CD4-positive, alpha-beta T cell treated with Interleukin-17A for 1 hour (primary cell): ENCODE measurements around the gene FSD1.
"Not testable (repeated sequence)": the region's sequence is repeated elsewhere in the genome, so short reads cannot be mapped to it uniquely, and the experiment has no call there.

Experiments
- DNase-seq: peaks from one replicate; pipeline ENCODE4 v3.0.0-alpha.2; 2020

Gene FSD1

DNA sequence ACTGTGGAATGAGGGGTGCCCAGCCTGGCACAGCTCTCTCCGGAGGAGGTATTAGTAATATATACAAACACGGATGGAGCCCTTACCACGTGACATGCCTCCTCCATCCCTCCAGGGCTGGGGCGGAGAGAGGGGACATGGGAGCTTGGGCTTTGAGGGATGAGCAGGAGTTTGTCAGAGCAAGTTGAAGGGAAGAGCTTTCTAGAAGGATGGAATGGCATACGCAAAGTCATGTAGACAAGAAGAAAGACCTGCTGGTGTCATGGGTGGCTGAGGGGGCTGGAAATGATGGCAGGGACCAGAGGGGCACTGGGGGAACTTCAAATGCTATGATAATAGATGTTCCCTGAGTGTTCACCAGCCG is 41.6 kb downstream of the FSD1 start:
- DNase-seq: no peak

DNA sequence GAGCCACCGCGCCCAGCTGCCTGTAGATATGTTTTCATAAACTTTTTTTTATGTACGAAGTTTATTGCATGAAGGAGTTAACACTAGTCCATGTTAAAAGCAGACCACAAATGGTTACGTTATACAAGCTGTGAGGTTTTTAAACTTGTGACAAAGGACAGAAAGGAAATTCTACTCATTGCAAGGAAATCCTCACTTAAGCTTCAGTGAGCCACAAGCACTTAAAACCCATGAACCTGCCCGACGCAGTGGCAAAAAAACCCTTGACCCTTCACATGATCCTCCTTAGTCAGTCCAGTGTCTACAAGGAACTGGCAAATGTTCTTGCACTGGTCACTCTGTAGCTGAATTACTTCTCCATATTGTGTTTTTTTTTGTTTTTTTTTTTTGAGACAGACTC is 43.1 kb downstream of the FSD1 start:
- no peak for DNase-seq

DNA sequence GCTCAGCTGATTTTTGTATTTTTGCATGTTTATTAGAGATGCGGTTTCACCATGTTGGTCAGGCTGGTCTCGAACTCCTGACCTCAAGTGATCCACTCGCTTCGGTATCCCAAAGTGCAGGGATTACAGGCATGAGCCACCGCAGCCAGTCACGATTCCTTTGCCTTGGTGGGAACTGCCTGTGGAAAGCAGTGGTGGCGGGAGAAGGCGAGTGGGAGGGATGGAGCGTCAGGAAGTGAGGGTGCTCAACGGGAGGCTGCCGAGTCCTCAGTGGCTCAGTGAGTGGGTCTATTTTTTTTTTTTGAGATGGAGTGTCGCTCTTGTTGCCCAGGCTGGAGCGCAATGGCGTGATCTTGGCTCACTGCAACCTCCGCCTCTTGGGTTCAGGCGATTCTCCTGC is 44.8 kb downstream of the FSD1 start:
- not testable (repeated sequence) for DNase-seq

DNA sequence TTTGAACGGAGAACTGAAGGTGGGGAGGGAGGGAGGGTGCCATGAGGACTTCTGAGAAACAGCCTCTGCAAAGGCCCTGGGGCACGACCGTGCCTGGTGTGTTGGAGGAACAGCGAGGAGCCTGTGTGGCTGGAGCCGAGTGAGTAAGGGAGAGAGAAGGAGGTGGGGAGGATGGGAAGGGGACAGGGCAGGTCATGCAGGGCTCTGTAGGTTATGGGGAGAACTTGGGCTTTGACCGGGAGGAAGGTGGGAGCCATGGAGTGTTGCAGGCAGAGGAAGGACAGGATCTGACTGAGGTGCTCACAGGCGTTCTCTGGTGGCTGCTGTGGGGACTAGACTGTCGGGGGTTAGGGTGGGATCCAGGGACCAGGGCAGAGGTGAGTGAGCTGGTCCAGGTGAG is 45.7 kb downstream of the FSD1 start:
- DNase-seq: no peak

DNA sequence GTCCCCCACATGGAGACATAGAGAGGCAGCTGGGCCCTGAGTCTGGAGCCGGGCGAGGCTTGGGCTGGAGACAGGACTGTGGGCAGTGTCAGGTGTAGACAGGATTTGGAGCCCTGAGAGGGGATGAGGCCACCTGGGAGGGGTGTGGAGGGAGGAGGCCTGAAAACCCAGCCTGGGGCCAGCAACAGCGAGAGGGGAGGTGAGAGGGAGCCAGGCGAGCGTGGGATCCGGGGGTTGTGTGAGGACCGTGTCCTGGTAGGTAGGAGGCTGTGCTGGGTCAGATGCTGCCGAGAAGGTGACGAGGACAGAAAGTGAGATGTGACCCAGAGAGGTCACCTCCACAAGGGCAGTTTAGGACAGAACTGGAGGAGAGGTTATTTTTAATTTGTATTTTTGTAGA is 46.3 kb downstream of the FSD1 start:
- no peak for DNase-seq

DNA sequence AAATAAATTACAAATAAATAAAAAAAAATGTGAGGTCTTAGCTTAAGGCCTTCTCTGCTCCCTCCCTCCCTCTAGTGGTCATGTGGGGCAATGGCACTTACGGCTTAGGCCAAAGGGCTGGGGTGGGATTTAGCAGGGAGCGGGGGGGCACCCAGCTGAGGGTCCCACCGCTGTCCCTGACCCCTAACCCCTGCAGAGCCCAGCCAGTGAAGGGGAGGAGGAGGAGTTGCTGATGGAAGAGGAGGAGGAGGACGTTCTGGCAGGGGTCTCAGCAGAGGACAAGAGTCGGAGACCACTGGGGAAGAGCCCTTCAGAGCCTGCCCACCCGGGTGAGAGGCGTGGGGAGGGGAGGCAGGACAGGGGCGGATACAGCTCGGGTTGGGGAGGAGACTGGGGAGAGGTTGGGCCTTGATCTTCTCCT is 48.3 kb downstream of the FSD1 start:
- peak; percentile 73 for DNase-seq

DNA sequence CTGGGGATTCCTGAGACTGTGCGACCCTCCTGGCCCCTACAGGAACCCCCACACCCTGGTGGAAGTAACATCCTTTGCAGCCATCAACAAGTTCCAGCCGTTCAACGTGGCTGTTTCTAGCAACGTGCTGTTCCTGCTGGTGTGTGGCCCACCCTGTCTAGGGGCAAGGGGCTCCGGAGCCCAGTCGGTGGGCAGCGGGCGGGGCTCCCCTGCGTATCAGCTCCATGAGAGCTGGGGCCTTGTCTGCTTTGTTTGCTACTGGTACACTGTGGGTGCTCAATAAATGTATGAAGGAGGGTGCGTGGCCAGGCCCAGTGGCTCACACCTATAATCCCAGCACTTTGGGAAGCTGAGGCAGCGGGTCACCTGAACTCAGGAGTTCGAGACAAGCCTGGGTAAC is 49.9 kb downstream of the FSD1 start:
- no peak for DNase-seq

DNA sequence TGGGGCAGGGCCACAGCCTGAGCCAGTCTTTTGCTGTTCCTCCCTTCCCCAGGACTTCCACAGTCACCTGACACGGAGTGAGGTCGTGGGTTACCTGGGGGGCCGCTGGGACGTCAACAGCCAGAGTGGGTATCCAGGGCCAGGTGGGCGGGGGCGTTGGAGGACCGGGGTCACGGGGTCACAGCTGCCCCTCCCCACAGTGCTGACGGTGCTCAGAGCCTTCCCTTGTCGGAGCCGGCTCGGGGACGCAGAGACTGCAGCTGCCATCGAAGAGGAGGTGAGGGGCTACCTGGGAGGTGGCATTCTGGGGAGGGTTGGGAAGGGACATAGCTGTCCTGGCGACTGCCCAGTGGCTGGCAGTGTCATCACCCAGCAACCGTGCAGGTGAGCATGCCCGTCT is 50.5 kb downstream of the FSD1 start:
- no peak for DNase-seq

DNA sequence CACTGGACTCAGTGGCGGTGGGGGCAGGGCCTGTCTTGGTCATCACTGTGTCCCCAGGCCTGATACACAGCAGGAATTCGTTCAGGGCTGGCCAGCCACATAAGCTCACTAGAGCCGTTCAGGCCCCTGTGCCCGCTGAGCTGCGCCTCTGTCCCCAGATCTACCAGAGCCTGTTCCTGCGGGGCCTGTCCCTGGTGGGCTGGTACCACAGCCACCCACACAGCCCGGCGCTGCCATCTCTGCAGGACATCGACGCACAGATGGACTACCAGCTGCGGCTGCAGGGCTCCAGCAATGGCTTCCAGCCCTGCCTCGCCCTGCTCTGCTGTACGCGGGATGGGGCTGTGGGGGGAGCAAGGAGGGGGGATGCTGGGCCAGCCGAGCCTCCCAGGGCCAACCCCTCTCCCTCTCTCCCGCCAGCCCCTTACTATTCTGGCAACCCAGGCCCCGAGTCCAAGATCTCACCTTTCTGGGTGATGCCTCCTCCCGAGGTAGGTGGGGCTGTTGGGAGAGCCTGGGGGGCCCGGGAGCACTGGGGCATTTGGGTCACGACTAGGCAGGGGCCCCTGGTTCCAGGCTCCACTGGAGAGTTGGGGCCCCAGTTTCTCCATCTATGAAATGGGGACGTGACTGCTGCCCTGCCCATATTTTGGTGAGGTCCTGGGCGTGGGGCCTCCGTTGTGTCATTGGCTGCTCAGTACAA is 52.8 kb downstream of the FSD1 start:
- no peak for DNase-seq

DNA sequence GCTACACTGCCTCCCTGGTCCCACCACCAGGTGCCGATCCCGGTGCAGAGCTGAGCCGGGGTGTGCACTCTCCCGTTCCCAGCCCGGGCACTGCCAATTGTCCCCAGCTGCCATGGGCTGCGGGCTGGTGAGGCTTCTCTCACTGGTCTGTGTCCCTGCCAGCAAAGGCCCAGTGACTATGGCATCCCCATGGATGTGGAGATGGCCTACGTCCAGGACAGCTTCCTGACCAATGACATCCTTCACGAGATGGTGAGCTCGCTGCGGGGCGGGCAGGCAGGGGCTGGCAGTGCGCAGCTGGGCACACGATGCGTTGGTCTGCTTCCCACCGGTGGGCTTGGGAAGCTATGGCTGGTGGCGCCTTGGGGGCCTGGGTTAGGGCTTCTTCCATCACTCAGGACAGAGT is 53.5 kb downstream of the FSD1 start:
- DNase-seq: no peak

DNA sequence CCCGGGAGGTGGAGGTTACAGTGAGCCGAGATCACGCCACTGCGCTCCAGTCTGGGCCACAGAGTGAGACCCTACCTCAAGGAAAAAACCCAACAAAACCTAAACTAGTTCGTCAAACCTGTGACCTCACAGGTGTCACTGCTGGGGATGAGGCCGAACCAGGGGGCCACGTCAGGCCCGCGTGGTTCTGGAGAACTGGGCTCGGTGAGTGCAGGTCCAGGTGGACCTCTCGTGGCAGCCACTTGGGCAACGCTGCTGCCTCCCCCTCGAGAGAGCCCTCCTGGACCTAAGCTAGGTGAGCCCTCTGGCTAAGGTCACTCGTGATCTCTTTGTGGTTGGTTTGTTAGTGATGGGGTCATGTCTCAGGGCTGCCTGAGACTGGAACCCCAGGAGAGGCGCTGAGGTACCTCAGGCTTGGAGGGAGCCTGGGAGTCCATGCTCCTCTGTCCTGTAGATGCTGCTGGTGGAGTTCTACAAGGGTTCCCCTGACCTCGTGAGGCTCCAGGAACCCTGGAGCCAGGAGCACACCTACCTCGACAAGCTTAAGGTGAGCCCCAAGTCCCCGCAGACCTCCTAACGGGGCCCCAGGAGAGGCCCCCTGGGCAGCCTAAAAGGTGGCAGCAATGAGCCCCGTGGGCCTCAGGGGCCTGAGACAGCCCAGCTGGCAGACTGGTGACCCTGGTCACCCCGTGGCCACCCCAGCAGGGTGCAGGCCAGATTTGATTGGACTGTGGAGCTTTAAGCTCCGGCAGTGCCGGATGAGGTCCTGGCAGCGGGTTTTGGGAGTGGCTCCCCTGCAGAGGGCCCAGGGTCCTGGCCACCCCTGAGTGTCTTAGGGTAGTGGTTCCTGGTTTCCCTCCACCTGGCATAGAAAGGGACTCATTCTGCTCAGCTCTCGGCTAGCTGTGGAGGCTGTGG is 54.6 kb downstream of the FSD1 start:
- no peak for DNase-seq

DNA sequence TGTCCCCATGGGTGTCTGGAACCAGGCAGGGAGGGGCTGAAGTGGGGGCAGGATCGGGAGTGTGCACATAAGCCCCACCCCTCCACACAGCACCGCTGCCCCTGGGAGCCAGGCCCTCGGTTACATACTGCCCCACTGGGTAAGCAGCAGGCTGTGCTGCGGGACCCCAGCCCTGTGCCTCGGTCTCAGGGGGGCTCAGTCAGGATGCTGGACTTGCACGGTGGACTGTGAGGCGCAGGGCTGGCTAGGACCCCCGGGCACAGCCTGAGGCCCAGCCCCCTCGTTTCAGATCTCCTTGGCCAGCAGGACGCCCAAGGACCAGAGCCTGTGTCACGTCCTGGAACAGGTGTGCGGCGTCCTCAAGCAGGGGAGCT is 55.2 kb downstream of the FSD1 start:
- DNase-seq: no peak

DNA sequence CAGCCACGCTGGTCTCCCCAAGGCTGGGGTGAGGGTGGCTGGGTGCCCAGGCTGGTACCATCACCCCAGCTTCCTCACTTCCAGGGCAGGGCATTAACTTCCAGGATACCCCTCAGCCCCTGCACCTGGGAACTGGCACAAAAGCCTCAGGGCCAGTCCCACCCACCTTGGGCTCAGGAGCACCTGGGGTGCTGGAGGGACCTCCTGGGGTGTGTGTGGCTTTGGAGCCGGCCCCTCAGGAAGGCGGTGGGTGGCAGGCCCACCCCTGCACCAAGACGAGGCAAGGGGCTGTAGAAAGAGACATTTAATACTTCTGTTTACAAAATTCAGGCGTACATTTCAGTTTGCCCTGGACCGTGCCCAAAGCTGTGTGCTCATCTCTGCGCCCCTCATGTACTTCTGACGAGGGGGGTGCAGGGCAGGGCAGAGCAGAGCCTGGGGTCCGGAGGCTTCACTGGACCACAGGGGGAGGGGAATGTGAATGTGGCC is 55.7 kb downstream of the FSD1 start:
- DNase-seq: no peak

DNA sequence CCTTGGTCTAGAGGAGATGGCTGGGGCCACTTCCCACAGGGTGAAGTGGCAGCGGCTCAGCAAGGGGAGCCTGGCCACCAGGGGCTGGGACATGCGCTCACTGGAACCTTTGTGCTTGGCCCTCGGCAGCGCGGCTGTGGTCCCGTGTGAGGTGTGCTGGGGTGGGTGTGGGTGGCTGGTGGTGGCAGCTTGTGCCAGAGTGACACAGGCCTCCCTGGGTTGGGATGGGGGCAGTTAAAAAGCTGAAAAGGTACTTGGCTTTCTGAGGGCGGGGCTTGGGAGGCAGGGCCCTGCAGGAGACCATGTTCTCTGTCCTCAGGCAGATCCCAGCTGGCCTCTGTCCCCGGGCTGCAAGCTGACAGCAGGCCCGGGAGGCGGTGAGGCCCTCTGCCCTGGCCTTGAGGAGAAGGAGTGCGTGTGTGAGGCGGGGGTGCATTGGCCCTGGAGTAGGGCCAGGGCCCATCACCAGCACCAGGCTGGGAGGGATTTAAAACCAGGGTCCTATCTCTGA is 56.3 kb downstream of the FSD1 start:
- DNase-seq: no peak

DNA sequence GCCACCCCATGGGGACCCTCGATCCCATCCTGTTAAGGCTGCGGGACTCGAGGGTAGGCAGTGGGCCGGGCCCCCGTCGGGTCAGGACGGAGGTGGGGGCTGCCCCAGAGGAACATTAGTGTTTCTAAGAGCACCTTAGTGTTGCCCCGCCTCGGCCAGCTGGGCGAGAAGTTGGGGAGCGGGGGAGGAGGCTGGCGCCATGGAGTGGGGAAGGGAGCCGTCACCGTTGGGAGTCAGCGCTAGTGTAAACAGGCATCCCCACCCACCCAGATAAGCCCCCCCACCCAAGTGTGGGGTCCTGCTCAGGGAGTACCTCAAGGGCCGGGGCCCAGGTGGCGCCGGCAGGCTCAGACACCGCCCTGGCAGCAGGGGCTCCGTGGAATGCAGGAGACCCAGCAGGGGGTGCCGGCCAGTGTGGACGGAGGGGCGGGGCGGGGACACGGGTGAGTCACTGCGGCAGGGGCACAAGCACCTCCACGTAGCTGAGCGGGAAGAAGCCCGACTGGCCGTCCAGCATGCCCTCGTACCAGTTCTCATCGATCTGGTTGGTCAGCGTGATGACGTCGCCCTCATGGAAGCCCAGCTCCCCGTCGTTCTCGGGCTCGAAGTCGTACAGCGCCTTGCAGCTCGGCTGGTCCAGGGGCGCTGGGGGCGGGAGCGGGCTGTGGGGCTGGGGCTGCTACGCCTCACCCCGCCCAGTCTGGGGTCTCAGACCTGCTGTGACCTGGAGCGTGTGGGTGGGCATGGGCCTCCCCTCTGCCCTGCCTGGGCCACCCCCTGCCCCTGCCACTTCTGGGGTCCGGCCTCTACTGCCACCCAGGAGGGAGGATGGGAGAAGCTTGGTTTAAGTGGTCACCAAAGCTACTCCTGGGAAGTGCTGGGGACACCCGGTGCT is 57.0 kb downstream of the FSD1 start:
- DNase-seq: no peak

DNA sequence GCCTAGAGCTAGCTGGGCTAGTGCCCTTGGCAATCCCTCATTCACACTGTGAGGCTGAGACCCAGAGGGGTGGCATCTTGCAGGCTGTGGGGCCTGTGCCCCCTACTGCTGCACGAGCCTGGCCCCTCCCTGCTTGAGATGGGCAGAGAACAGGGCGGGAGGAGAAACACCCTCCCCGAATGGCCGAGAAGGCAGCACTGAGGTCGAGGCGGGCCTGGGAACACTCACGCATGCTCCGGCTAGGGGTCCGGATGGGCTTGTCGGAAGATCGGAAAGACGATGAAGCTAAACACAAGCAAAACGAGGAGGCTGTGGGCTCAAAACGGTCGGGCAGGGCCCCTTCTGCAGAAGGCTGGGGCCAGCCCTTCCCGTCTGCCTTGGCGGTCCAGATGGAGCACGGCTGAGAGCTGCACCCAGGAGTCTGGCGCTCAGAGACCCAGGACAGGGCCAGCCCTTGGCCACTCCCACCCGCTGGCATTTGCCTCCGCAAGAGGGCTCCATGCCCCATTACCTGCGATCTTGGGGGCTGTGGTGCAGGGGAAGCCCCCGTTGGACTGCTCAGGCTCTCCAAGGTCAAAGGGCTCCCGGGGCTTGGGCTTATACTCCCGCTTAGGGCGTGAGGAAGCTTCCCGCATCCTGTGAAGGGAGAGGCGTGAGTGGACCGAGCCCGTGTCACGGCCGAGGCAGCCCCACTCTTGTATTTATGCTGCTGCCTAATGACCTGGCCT is 57.9 kb downstream of the FSD1 start:
- DNase-seq: no peak

DNA sequence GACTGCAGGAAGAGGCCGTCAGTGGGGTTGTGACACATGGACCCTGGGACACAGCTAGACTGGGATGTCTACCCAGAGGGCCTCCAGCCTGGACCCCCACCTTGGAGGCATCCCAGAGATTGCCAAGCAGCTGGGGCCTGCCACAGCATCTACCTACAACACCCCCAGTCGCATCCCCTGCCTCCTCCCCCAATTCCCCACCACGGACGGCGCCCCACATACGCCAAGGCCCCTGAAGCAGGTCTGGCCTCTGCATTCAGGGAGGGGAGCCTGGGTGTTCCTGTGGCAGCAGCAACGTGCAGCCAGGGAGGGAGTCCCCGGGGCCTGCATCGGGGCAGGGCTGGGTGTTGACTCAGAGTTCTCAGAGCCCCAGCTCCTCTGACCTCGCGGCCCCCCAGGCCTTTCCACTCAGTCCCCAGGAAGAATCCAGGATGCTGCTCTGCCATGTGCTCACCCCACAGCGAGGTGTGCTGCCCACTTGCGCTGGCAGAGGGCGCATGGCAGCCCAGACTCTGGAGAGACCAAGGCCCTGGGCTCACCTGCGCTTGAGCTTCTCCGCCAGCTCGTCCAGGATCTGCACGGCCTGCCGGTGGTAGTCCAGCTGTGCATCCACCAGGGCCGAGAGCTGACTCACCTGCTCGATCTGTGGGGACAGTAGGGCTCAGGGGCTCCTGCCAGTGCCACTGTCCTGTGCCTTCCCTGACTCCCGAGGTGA is 58.6 kb downstream of the FSD1 start:
- DNase-seq: no peak

DNA sequence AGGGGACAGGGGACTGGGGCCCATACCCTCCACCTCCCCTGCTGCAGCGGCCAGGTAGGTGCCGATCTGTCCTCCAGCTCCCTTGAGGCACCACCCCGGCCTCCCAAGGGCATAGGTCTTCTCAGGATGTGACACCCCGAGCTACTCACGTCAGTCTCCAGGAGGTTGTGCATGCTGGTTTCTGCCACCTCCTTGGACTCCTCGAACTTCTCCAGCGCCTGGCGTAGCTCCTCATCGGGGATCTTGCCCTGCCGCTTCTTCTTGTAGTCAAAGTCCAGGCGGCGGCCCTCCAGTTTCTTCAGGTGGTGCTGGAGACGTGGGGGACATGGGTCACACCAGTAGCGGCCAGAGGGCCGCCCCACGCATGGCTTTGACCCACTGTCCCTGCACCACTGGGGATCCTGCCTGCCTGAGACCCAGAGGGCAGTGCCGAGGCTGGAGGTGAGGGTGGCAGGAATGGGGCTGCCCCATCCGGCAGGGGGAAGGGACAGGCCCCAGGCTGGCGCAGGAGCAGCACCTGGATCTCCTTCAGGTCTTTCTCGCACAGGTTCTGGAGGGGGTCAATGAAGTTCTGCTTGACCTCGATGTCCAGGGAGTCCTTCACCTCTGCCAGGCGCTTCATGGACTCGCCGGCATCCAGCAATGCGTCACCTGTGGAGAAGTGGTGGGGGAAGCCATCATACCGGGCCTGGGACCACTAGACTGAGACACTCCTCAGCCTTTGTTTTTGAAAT is 59.3 kb downstream of the FSD1 start:
- no peak for DNase-seq

DNA sequence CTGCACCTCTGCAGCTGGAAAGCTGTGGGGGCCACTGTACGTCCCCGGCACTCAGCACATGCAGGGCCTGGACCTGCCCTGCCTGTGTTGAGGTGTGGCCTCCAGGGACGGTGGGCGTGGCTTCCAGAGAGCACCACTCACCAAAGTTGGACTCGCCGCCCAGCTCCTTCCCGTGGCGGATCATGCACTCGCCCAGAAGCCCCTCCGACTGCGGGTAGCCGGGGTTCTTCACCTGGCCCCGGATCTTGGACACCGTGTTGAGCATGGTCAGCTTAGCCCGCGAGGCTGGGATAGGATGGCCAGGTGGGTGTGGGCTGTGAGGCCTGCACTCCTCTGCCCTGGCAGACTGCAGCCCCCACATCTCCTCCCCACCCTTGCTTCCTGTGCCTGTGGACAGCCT is 60.9 kb downstream of the FSD1 start:
- no peak for DNase-seq

DNA sequence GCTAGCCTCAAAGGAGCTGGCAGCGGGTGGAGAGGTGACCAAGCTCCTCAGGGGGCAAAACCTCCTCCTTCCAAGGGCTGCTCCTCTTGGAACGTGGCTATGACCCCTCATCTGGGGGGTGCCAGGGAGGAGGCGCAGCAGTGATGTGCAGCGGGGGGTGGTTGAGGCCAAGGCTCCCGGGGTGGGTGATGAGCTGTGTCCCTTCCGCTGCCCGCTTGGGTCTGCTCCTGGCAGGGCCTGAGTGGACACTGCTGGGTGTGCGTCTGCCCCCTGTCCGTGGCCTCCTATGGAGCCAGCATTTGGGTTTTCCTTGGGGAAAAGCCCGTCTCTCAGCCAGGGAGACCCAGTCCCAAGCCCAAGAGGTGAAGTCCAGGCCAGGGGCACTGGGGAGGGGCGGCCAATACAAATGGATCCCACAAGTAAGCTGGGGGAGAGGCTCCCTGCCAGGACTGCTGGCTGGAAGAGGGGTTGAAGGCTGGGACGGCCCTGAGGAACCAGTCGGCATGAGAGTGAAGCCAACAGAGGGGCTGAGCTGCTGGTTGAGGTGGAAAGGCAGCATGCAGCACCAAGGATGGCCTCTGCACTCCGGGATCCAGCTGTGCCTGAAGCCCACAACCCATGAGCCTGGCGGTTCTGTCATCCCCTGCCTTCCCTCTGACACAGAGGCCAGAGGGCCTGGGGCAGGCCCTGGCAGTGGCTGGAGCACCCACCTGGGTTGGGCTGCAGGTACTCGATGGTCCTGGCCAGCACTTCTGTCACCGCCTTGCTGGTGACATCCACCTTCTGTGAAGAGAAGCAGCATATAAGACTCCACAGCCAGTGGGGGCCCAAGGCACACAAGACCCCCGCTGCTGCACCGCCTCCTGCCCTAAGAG is 61.6 kb downstream of the FSD1 start:
- no peak for DNase-seq
